GM12878 (cell line): ENCODE results near the gene SLC6A3. TPM values are rescaled to one million over a fixed set of nuclear protein-coding genes. Genes with fewer than 3 reads are reported as not detected.

Experiments
- ATAC-seq: fragments of 200-7000 bp; cut with Tn5 transposase; 3 replicates; pipeline ENCODE4 v1.9.1; 2020; ENCODE audit warnings: mild to moderate bottlenecking, moderate library complexity
- BruUV-seq: library from RNA; stranded (reverse); fragments of 400-500 nt; replicated peaks from 2 replicates; lab custom pipeline; 2021; lab: Mats Ljungman, UMichigan
- CTCF ChIA-PET: fragments of 300-600 bp; sonication (Branson Sonifier 250); formaldehyde crosslinking; extraction: SDS; loops from one replicate; lab custom pipeline; 2021; ENCODE audit warnings: inconsistent platforms; lab: Yijun Ruan, JAX
- POLR2A ChIA-PET: fragments of 350-600 bp; formaldehyde crosslinking; extraction: SDS; loops from one replicate; lab custom pipeline; 2021; ENCODE audit warnings: inconsistent platforms; lab: Charles Lee
- RAD21 ChIA-PET: fragments of 300-600 bp; sonication (Branson Sonifier 250); formaldehyde crosslinking; loops from one replicate; lab custom pipeline; 2023; ENCODE audit warnings: antibody characterized with exemption; ENCODE audit not compliant: unreplicated experiment; lab: Charles Lee
- SMC1A ChIA-PET: fragments of 300-600 bp; sonication (Branson Sonifier 250); formaldehyde crosslinking; loops from one replicate; lab custom pipeline; 2023; ENCODE audit not compliant: unreplicated experiment, uncharacterized antibody; lab: Charles Lee
- DNase-seq: peaks from one replicate; pipeline ENCODE4 v3.0.0-alpha.2; 2011; ENCODE audit warnings: low read depth, low spot score
- FAIRE-seq: peaks from 3 replicates; lab custom pipeline; 2011; peaks lifted over from hg19 to GRCh38; lab: Jason Lieb, UNC
- H2AFZ ChIP-seq: 2 replicates; pipeline ENCODE4 v1.6.0; 2011; ENCODE audit warnings: low read depth, low read length, control low read depth; ENCODE audit not compliant: control insufficient read depth
- H3K27ac ChIP-seq: 2 replicates; pipeline ENCODE4 v1.5.1; 2011; ENCODE audit warnings: control low read depth; ENCODE audit not compliant: control insufficient read depth, insufficient read depth
- H3K27me3 ChIP-seq, 2 experiments: replicated peaks in 1 of 2; 2 replicates each; pipeline versions ENCODE4 v1.6.0 to v1.6.1; 2011; ENCODE audit warnings: low read length in 1 of 2; ENCODE audit not compliant: control insufficient read depth in 2 of 2, insufficient read depth in 2 of 2
- H3K36me3 ChIP-seq, 2 experiments: 2 replicates each; pipeline ENCODE4 v1.5.1; 2011; ENCODE audit warnings: low read length in 1 of 2; ENCODE audit not compliant: control insufficient read depth in 2 of 2, insufficient read depth in 2 of 2
- H3K4me1 ChIP-seq: 2 replicates; pipeline ENCODE4 v1.6.1; 2011; ENCODE audit warnings: mild to moderate bottlenecking, low read length, moderate library complexity, mixed read lengths; ENCODE audit not compliant: control insufficient read depth, insufficient read depth
- H3K4me2 ChIP-seq: 2 replicates; pipeline ENCODE4 v1.6.0; 2011; ENCODE audit warnings: control low read depth; ENCODE audit not compliant: control insufficient read depth, insufficient read depth
- H3K4me3 ChIP-seq: fragments of 200-600 bp; sonication (generic); 2 replicates; pipeline ENCODE4 v1.5.1; 2016
- H3K79me2 ChIP-seq: 2 replicates; pipeline ENCODE4 v1.6.0; 2011; ENCODE audit warnings: low read length; ENCODE audit not compliant: control insufficient read depth, insufficient read depth
- H3K9ac ChIP-seq: 2 replicates; pipeline ENCODE4 v1.8.0; 2011; ENCODE audit warnings: low read length, control low read depth, mixed read lengths; ENCODE audit not compliant: control insufficient read depth, insufficient read depth
- H3K9me3 ChIP-seq: replicated peaks from 3 replicates; pipeline ENCODE4 v1.5.1; 2011; ENCODE audit warnings: mild to moderate bottlenecking, low read length; ENCODE audit not compliant: control insufficient read depth, insufficient read depth
- H4K20me1 ChIP-seq: 2 replicates; pipeline ENCODE4 v1.6.0; 2011; ENCODE audit not compliant: control insufficient read depth, insufficient read depth
- JUNB ChIP-seq: IDR thresholded peaks from 2 replicates; pipeline ENCODE4 v1.6.1; 2016; ENCODE audit warnings: antibody characterized with exemption, mild to moderate bottlenecking
- MXI1 ChIP-seq: fragments of 150-350 bp; IDR thresholded peaks from 2 replicates; pipeline ENCODE4 v1.6.1; 2011; ENCODE audit warnings: low read depth, mild to moderate bottlenecking, inconsistent platforms, low read length, improper control_type of control experiment
- PAX5 ChIP-seq: IDR thresholded peaks from 2 replicates; pipeline ENCODE4 v1.6.1; 2011; ENCODE audit warnings: low read depth, low read length, borderline replicate concordance
- RB1 ChIP-seq: fragments of 450-650 bp; formaldehyde crosslinking; IDR thresholded peaks from 2 replicates; pipeline ENCODE4 v1.6.1; 2017; ENCODE audit warnings: mild to moderate bottlenecking, borderline replicate concordance
- SMARCA5 ChIP-seq: fragments of 450-650 bp; IDR thresholded peaks from 2 replicates; pipeline ENCODE4 v1.6.1; 2017; ENCODE audit warnings: mild to moderate bottlenecking
- SREBF1 ChIP-seq: IDR thresholded peaks from 2 replicates; pipeline ENCODE4 v1.6.1; 2012; ENCODE audit warnings: mild to moderate bottlenecking, low read length
- WGBS: methylation state at CpG from one replicate; pipeline ENCODE4 v1.1.6; 2016; ENCODE audit warnings: low lambda C conversion rate; ENCODE audit not compliant: insufficient replicate concordance, insufficient coverage; ENCODE audit errors: missing lambda C conversion rate; 5-methylcytosine and 5-hydroxymethylcytosine counted together
- in situ Hi-C: fragments of 300-500 bp; cut with MboI; formaldehyde crosslinking; loops from 9 replicates; pipeline ENCODE4 v1.14.3; 2018; ENCODE audit warnings: mixed read lengths
- intact Hi-C: fragments of 100-400 bp; cut with micrococcal nuclease; formaldehyde crosslinking; loops from one replicate; pipeline ENCODE4 v1.14.2; 2022; ENCODE audit not compliant: unreplicated experiment
- polyA plus RNA-seq, 11 experiments: library from polyadenylated mRNA; depleted of rRNA in 4 of 11; unstranded in 6 of 11; stranded (reverse) in 5 of 11; fragments of >200 nt; fragmentation: Nextera tagmentation in 4 of 11; fragmentation: Illumina TruSeq in 1 of 11; extraction: Ambion mirVana in 4 of 11; extraction: Trizol in 1 of 11; gene quantifications; 1 replicate in 1 of 11; 2 replicates in 10 of 11; pipeline versions ENCODE4 v1.2.1 to v1.2.3, GENCODE V29; 2011 to 2016; ENCODE audit warnings: inconsistent platforms in 2 of 11, missing spikeins in 2 of 11, low read depth in 1 of 11
- total RNA-seq, 4 experiments: library from RNA; depleted of rRNA in 3 of 4; stranded (reverse); fragments of >200 nt in 3 of 4; fragmentation: Illumina TruSeq in 1 of 4; extraction: Trizol in 1 of 4; gene quantifications; 2 replicates each; pipeline versions ENCODE4 v1.2.1 to v1.2.3, GENCODE V29; 2013 to 2021
- TF ChIP-seq, protein P1 (sequence below): fragments of 450-650 bp; IDR thresholded peaks from 2 replicates; pipeline ENCODE4 v1.6.1; 2016; ENCODE audit warnings: mild to moderate bottlenecking
- TF ChIP-seq, protein P2 (sequence below), 3 experiments: IDR thresholded peaks in 2 of 3; conservative IDR thresholded peaks in 1 of 3; 2 replicates each; pipeline ENCODE4 v1.5.1; 2011; ENCODE audit warnings: low read depth in 3 of 3, low read length in 3 of 3, mild to moderate bottlenecking in 3 of 3, control low read depth in 2 of 3, moderate library complexity in 2 of 3, inconsistent platforms in 1 of 3, mixed read lengths in 1 of 3; ENCODE audit not compliant: control insufficient read depth in 2 of 3, insufficient read depth in 1 of 3; ENCODE audit errors: extremely low read depth in 1 of 3

The SLC6A3 gene
- total and polyA plus RNA-seq, 10 of the 15 experiments (the other 5 are each of a cell fraction or from before 2014, with no cell fraction given): 0.01 TPM; not detected in 9

DNA sequence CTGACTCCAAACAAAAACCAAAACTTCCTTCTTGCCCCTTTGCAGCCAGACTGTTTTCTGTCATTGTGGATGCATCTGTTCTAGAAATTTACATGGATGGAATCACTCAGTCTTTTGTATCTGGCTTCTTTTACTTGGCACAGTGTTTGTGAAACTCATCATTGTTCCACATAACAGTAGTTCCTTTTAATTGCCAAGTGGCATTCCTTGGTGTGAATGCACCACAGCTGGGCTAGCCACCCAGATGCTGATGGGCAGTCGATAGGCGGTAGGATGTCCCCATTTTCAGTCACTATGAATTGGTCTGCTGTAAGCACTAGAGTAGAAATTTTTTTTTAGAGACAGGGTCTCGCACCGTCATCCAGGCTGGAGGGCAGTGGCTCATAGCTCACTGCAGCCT lies 94.1 kb downstream of the SLC6A3 start (continued):
- TF ChIP-seq, protein P1, sequence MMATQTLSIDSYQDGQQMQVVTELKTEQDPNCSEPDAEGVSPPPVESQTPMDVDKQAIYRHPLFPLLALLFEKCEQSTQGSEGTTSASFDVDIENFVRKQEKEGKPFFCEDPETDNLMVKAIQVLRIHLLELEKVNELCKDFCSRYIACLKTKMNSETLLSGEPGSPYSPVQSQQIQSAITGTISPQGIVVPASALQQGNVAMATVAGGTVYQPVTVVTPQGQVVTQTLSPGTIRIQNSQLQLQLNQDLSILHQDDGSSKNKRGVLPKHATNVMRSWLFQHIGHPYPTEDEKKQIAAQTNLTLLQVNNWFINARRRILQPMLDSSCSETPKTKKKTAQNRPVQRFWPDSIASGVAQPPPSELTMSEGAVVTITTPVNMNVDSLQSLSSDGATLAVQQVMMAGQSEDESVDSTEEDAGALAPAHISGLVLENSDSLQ: no peak
- TF ChIP-seq MXI1: no peak
- TF ChIP-seq RB1: no peak
- no peak for TF ChIP-seq PAX5
- no peak for TF ChIP-seq SMARCA5
- no peak for TF ChIP-seq SREBF1

DNA sequence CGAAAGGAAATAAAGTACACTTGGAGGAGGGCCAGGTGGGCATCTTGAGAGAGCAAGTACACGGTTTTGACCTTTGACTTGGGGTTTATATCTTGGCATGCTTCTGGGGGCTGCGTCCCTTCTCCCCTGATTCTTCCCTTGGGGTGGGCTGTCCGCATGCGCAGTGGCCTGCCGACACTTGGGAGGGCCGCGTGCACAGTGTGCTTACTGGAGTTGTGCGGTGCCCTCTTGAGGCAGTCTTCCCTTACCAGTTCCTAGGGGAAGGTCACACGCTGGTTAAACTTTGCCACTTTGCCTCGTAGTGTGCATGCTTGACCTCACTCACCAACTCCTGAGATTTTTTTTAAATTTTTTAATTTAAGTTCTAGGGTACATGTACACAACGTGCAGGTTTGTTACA lies 96.0 kb downstream of the SLC6A3 start:
- 80% methylated on average over 11 of the region's 12 CpGs for WGBS
- H3K4me2 ChIP-seq: no peak overlapping the region
- no TSS peak for BruUV-seq
- H4K20me1 ChIP-seq: no peaks in the 10 kb centered on the region
- ChIA-PET RAD21 (no interaction called here), CTCF (interaction anchor here (1.2 kb wide), 1 partner anchor 296 kb away, joined by 4 read pairs; no protein-coding TSS in a partner anchor), SMC1A (no interaction called here)
- H3K36me3 ChIP-seq: no peaks in the 10 kb centered on the region
- H3K9me3 ChIP-seq: no peaks in the 10 kb centered on the region
- H3K4me1 ChIP-seq: peaks cover 5% of the 10 kb centered on the region; the same call in 1 of the 2 replicates
- DNase-seq (no peak), FAIRE-seq (no peak), ATAC-seq (peak; percentile 21; the same call in 1 of the 3 replicates)
- H3K79me2 ChIP-seq: peaks cover 8% of the 10 kb centered on the region
- H2AFZ ChIP-seq: no peak overlapping the region
- intact Hi-C loops: loop anchor here (5.0 to 10.0 kb wide), 2 partner anchors 146 to 182 kb away; no protein-coding TSS in a partner anchor
- no peak overlapping the region for H3K9ac ChIP-seq
- H3K27me3 ChIP-seq: no peaks in the 10 kb centered on the region; a peak in 1 of 4 replicates
- no peak for TF ChIP-seq JUNB
- TF ChIP-seq, protein P2, sequence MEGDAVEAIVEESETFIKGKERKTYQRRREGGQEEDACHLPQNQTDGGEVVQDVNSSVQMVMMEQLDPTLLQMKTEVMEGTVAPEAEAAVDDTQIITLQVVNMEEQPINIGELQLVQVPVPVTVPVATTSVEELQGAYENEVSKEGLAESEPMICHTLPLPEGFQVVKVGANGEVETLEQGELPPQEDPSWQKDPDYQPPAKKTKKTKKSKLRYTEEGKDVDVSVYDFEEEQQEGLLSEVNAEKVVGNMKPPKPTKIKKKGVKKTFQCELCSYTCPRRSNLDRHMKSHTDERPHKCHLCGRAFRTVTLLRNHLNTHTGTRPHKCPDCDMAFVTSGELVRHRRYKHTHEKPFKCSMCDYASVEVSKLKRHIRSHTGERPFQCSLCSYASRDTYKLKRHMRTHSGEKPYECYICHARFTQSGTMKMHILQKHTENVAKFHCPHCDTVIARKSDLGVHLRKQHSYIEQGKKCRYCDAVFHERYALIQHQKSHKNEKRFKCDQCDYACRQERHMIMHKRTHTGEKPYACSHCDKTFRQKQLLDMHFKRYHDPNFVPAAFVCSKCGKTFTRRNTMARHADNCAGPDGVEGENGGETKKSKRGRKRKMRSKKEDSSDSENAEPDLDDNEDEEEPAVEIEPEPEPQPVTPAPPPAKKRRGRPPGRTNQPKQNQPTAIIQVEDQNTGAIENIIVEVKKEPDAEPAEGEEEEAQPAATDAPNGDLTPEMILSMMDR (IDR thresholded peaks at IDR 0.05 in 2 of 3, conservative IDR thresholded peaks at IDR 0.05 in 1 of 3; ENCODE audit: control insufficient read depth in 2 of 3, extremely low read depth in 1 of 3, insufficient read depth in 1 of 3, low read depth in 3 of 3, low read length in 3 of 3): peak in 1 of 3 experiments; percentile 37; a peak in 1 of 6 replicates
- TF ChIP-seq, all 136 proteins: peak for 1
- in situ Hi-C loops: no loop called here
- Histone ChIP-seq H3K4me3 (no peak overlapping the region), H3K27ac (no peak overlapping the region)
- POLR2A ChIA-PET: no interaction called here
